Colonic mucosa (tissue), 4 donors: ENCODE measurements around the gene CEBPG. TPM values are rescaled to one million over a fixed set of nuclear protein-coding genes. Genes with fewer than 3 reads are reported as not detected.

ENCODE experiments used
- DNase-seq: peaks from one replicate; pipeline ENCODE4 v3.0.0-alpha.2; 2020
- H3K27ac ChIP-seq: fragments of 200-600 bp; one replicate; pipeline ENCODE4 v1.8.0; 2021
- H3K27me3 ChIP-seq: fragments of 200-600 bp; one replicate; pipeline ENCODE4 v1.8.0; 2021
- H3K36me3 ChIP-seq: fragments of 200-600 bp; one replicate; pipeline ENCODE4 v1.8.0; 2021
- H3K4me1 ChIP-seq: fragments of 200-600 bp; one replicate; pipeline ENCODE4 v1.8.0; 2021; ENCODE audit warnings: mild to moderate bottlenecking
- H3K4me3 ChIP-seq: fragments of 200-600 bp; one replicate; pipeline ENCODE4 v1.8.0; 2021
- H3K9ac ChIP-seq, 2 donors: one replicate each; pipeline ENCODE4 v1.7.0; 2013; ENCODE audit warnings: control low read depth in 2 of 2, low read depth in 2 of 2, low read length in 2 of 2
- H3K9me3 ChIP-seq: fragments of 200-600 bp; one replicate; pipeline ENCODE4 v1.8.0; 2021
- CTCF ChIP-seq: fragments of 200-600 bp; IDR thresholded peaks from one replicate; pipeline ENCODE4 v1.8.0; 2022; ENCODE audit warnings: antibody characterized with exemption, mild to moderate bottlenecking
- intact Hi-C: fragments of 100-400 bp; cut with DNase I; formaldehyde crosslinking; loops from one replicate; pipeline ENCODE4 v1.14.1; 2022
- total RNA-seq, 2 donors: library from RNA; stranded (reverse); fragmentation: NEBNext Ultra II Directional in 1 of 2; extraction: Animal tissue kit (Norgen Biotek cat#: 25700) in 1 of 2; gene quantifications; one replicate each; pipeline ENCODE4 v1.2.1, GENCODE V29; 2021
- donor health status: healthy.
- donor health status: DM: no; HTN: no; CAD: no.
- donor health status: DM: no; HTN: no; CAD: no.

The CEBPG gene
- total RNA-seq, 2 donors from 2014 or later: 62.1 to 72.3 TPM

- intact Hi-C loops: no loop called here
- DNase-seq: no peak
- H3K4me3 ChIP-seq: no peak overlapping the region
- no peak overlapping the region for H3K27ac ChIP-seq
- no peak for TF ChIP-seq CTCF
- H3K36me3 ChIP-seq: no peaks in the 10 kb centered on the region
- no peaks in the 10 kb centered on the region for H3K9me3 ChIP-seq
- no peak overlapping the region for H3K9ac ChIP-seq
- no peaks in the 10 kb centered on the region for H3K27me3 ChIP-seq
- no peaks in the 10 kb centered on the region for H3K4me1 ChIP-seq
Measured at GRCh38 chr19:33362508-33363228, 10.8 kb upstream of the CEBPG start.

GRCh38 chr19:33363476-33363875 lies 10.0 kb upstream of the CEBPG start:
- H3K9ac ChIP-seq: no peak overlapping the region
- H3K4me3 ChIP-seq: no peak overlapping the region
- no peak for TF ChIP-seq CTCF
- no peaks in the 10 kb centered on the region for H3K36me3 ChIP-seq
- no peak overlapping the region for H3K27ac ChIP-seq
- no peaks in the 10 kb centered on the region for H3K4me1 ChIP-seq
- no peaks in the 10 kb centered on the region for H3K9me3 ChIP-seq
- no peaks in the 10 kb centered on the region for H3K27me3 ChIP-seq
- no peak for DNase-seq
- intact Hi-C loops: no loop called here

GRCh38 chr19:33365691-33366090 lies 7.8 kb upstream of the CEBPG start:
- no peaks in the 10 kb centered on the region for H3K36me3 ChIP-seq
- H3K9me3 ChIP-seq: no peaks in the 10 kb centered on the region
- H3K4me3 ChIP-seq: no peak overlapping the region
- H3K27ac ChIP-seq: peak overlapping the region; percentile 78
- intact Hi-C loops: no loop called here
- peak; percentile 65 for DNase-seq
- no peaks in the 10 kb centered on the region for H3K4me1 ChIP-seq
- TF ChIP-seq CTCF: no peak
- no peaks in the 10 kb centered on the region for H3K27me3 ChIP-seq
- peak overlapping the region in 1 of 2 donors; percentile 54 for H3K9ac ChIP-seq

- Histone ChIP-seq H3K27ac (peak overlapping the region; percentile 78), H3K27me3 (no peaks in the 10 kb centered on the region), H3K4me3 (no peak overlapping the region), H3K36me3 (no peaks in the 10 kb centered on the region), H3K9me3 (no peaks in the 10 kb centered on the region), H3K4me1 (no peaks in the 10 kb centered on the region), H3K9ac (peak overlapping the region in 1 of 2 donors; percentile 54)
- intact Hi-C loops: no loop called here
- TF ChIP-seq CTCF: no peak
- peak; percentile 75 for DNase-seq
Measured at GRCh38 chr19:33366127-33366526, 7.4 kb upstream of the CEBPG start.

GRCh38 chr19:33366897-33367296 lies 6.6 kb upstream of the CEBPG start:
- peak overlapping the region; percentile 78 for H3K27ac ChIP-seq
- DNase-seq: peak; percentile 49
- H3K27me3 ChIP-seq: no peaks in the 10 kb centered on the region
- intact Hi-C loops: no loop called here
- no peaks in the 10 kb centered on the region for H3K4me1 ChIP-seq
- TF ChIP-seq CTCF: no peak
- no peaks in the 10 kb centered on the region for H3K9me3 ChIP-seq
- peak overlapping the region in 1 of 2 donors; percentile 34 for H3K9ac ChIP-seq
- H3K36me3 ChIP-seq: no peaks in the 10 kb centered on the region
- H3K4me3 ChIP-seq: no peak overlapping the region
